Endothelial cell of umbilical vein (primary cell): Measurements from ENCODE around the gene WBP4. TPM values are rescaled to one million over a fixed set of nuclear protein-coding genes. Genes with fewer than 3 reads are reported as not detected.

Source experiments
- BruUV-seq: library from RNA; stranded (reverse); fragments of 400-500 nt; replicated peaks from 2 replicates; lab custom pipeline; 2021; lab: Mats Ljungman, UMichigan
- CTCF ChIA-PET: fragments of 300-600, 350-600 bp; sonication (Branson Sonifier 250); formaldehyde crosslinking; loops from one replicate; lab custom pipeline; 2021; ENCODE audit warnings: antibody characterized with exemption, inconsistent platforms; lab: Charles Lee
- POLR2A ChIA-PET: fragments of 300-600, 350-600 bp; sonication (Branson Sonifier 250); formaldehyde crosslinking; loops from one replicate; lab custom pipeline; 2021; ENCODE audit warnings: antibody characterized with exemption, inconsistent platforms; lab: Charles Lee
- DNase-seq: peaks from one replicate; pipeline ENCODE4 v3.0.0-alpha.2; 2011; ENCODE audit warnings: low read depth, low spot score
- FAIRE-seq: peaks from 2 replicates; lab custom pipeline; 2011; peaks lifted over from hg19 to GRCh38; lab: Jason Lieb, UNC
- H2AFZ ChIP-seq: 2 replicates; pipeline ENCODE4 v1.6.0; 2012; ENCODE audit warnings: low read depth, low read length, control low read depth, inconsistent platforms
- H3K27ac ChIP-seq: 2 replicates; pipeline ENCODE4 v1.5.1; 2011; ENCODE audit warnings: low read depth, mild to moderate bottlenecking, control low read depth, low read length, moderate library complexity; ENCODE audit not compliant: insufficient read depth
- H3K27me3 ChIP-seq, 2 experiments: 2 replicates each; pipeline versions ENCODE4 v1.6.0 to v1.6.1; 2011; ENCODE audit warnings: low read length in 2 of 2, mixed read lengths in 1 of 2; ENCODE audit not compliant: control insufficient read depth in 2 of 2, insufficient read depth in 2 of 2
- H3K36me3 ChIP-seq, 2 experiments: 2 replicates in 1 of 2; 3 replicates in 1 of 2; pipeline ENCODE4 v1.5.1; 2011; ENCODE audit warnings: low read length in 2 of 2, mild to moderate bottlenecking in 1 of 2, moderate library complexity in 1 of 2; ENCODE audit not compliant: control insufficient read depth in 2 of 2, insufficient read depth in 2 of 2; ENCODE audit errors: extremely low read depth in 1 of 2
- H3K4me1 ChIP-seq: 3 replicates; pipeline ENCODE4 v1.5.1; 2011; ENCODE audit warnings: mild to moderate bottlenecking, low read length; ENCODE audit not compliant: control insufficient read depth, insufficient read depth; ENCODE audit errors: extremely low read depth
- H3K4me2 ChIP-seq: 2 replicates; pipeline ENCODE4 v1.6.1; 2011; ENCODE audit warnings: low read length, control low read depth, mixed read lengths; ENCODE audit not compliant: insufficient read depth
- H3K4me3 ChIP-seq, 3 experiments: fragments of 200-600 bp in 1 of 3; sonication (generic), shearing (Covaris generic) in 1 of 3; replicated peaks in 1 of 3; 2 replicates each; pipeline ENCODE4 v1.5.1; 2011 to 2016; ENCODE audit warnings: control low read depth in 3 of 3, low read length in 3 of 3, mild to moderate bottlenecking in 2 of 3, inconsistent platforms in 1 of 3, low read depth in 1 of 3, moderate library complexity in 1 of 3; ENCODE audit not compliant: insufficient read depth in 1 of 3
- H3K79me2 ChIP-seq: 2 replicates; pipeline ENCODE4 v1.6.0; 2012; ENCODE audit warnings: low read length, inconsistent platforms; ENCODE audit not compliant: control insufficient read depth, insufficient read depth
- H3K9ac ChIP-seq: replicated peaks from 2 replicates; pipeline ENCODE3; 2011; ENCODE audit warnings: low read length, control low read depth; ENCODE audit not compliant: insufficient read depth; ENCODE audit errors: extremely low read depth
- H3K9me1 ChIP-seq: replicated peaks from 3 replicates; pipeline ENCODE4 v1.6.0; 2011; ENCODE audit warnings: mild to moderate bottlenecking, low read length; ENCODE audit not compliant: control insufficient read depth, insufficient read depth; ENCODE audit errors: extremely low read depth
- H3K9me3 ChIP-seq: replicated peaks from 2 replicates; pipeline ENCODE4 v1.5.1; 2012; ENCODE audit warnings: low read length, inconsistent platforms; ENCODE audit not compliant: control insufficient read depth, insufficient read depth
- H4K20me1 ChIP-seq: replicated peaks from 2 replicates; pipeline ENCODE3; 2011; ENCODE audit warnings: mild to moderate bottlenecking, low read length; ENCODE audit not compliant: control insufficient read depth, insufficient read depth; ENCODE audit errors: extremely low read depth
- EZH2 ChIP-seq: IDR thresholded peaks from 2 replicates; pipeline ENCODE4 v1.6.1; 2012; ENCODE audit warnings: borderline replicate concordance, low read depth, mild to moderate bottlenecking, moderate library complexity, low read length, inconsistent platforms; ENCODE audit not compliant: severe bottlenecking
- FOS ChIP-seq: IDR thresholded peaks from 2 replicates; pipeline ENCODE4 v1.6.1; 2011; ENCODE audit warnings: mild to moderate bottlenecking, low read length, moderate library complexity, borderline replicate concordance; ENCODE audit not compliant: insufficient read depth
- GATA2 ChIP-seq: IDR thresholded peaks from 2 replicates; pipeline ENCODE4 v1.7.0; 2011; ENCODE audit warnings: low read depth, mild to moderate bottlenecking, moderate library complexity, mixed read lengths, low read length; ENCODE audit not compliant: insufficient read length, insufficient read depth
- JUN ChIP-seq: IDR thresholded peaks from 2 replicates; pipeline ENCODE4 v1.6.1; 2011; ENCODE audit warnings: borderline replicate concordance, low read depth; ENCODE audit not compliant: insufficient read length, insufficient read depth
- MYC ChIP-seq: IDR thresholded peaks from one replicate; pipeline ENCODE4 v1.6.1; 2011; ENCODE audit warnings: mild to moderate bottlenecking, low read depth, low read length
- POLR2A ChIP-seq: IDR thresholded peaks from 2 replicates; pipeline ENCODE4 v1.6.1; 2012; ENCODE audit warnings: low read depth, mild to moderate bottlenecking, control low read depth, low read length
- POLR2AphosphoS5 ChIP-seq: IDR thresholded peaks from 2 replicates; pipeline ENCODE4 v1.6.1; 2012; ENCODE audit warnings: low read depth, mild to moderate bottlenecking, control low read depth, low read length, moderate library complexity; ENCODE audit not compliant: insufficient read depth
- dilution Hi-C: fragments of 300-500 bp; cut with MboI; formaldehyde crosslinking; loops from one replicate; pipeline ENCODE4 v1.15.0; 2019; ENCODE audit warnings: low sequenced_read_pairs; ENCODE audit not compliant: extremely low pct_ligation_motif_present
- intact Hi-C: fragments of 100-400 bp; cut with micrococcal nuclease; formaldehyde crosslinking; loops from one replicate; pipeline ENCODE4 v1.10.0; 2022
- polyA plus RNA-seq, 4 experiments: library from polyadenylated mRNA; depleted of rRNA in 3 of 4; stranded (reverse) in 3 of 4; unstranded in 1 of 4; fragments of >200 nt; gene quantifications; 2 replicates each; pipeline versions ENCODE4 v1.2.1 to v1.2.3, GENCODE V29; 2011 to 2012; ENCODE audit warnings: missing spikeins in 1 of 4
- total RNA-seq: library from RNA; stranded (reverse); gene quantifications from 2 replicates; pipeline ENCODE4 v1.2.3, GENCODE V29; 2021
- TF ChIP-seq, protein P1 (sequence below), 2 donors: IDR thresholded peaks; 1 replicate in 1 of 2; 2 replicates in 1 of 2; pipeline ENCODE4 v1.5.1; 2011; ENCODE audit warnings: low read length in 2 of 2, mild to moderate bottlenecking in 2 of 2, moderate library complexity in 2 of 2, control low read depth in 1 of 2, inconsistent platforms in 1 of 2, low read depth in 1 of 2; ENCODE audit not compliant: insufficient read depth in 1 of 2; ENCODE audit errors: extremely low read depth in 1 of 2
- TF ChIP-seq, protein P2 (sequence below): IDR thresholded peaks from 2 replicates; pipeline ENCODE4 v1.6.1; 2011; ENCODE audit not compliant: insufficient read depth, insufficient read length

The WBP4 gene
- total and polyA plus RNA-seq, 2 donors (not counting 3 experiments of a cell fraction or from before 2014, with no cell fraction given), result 4.3 to 14.8 TPM

DNA sequence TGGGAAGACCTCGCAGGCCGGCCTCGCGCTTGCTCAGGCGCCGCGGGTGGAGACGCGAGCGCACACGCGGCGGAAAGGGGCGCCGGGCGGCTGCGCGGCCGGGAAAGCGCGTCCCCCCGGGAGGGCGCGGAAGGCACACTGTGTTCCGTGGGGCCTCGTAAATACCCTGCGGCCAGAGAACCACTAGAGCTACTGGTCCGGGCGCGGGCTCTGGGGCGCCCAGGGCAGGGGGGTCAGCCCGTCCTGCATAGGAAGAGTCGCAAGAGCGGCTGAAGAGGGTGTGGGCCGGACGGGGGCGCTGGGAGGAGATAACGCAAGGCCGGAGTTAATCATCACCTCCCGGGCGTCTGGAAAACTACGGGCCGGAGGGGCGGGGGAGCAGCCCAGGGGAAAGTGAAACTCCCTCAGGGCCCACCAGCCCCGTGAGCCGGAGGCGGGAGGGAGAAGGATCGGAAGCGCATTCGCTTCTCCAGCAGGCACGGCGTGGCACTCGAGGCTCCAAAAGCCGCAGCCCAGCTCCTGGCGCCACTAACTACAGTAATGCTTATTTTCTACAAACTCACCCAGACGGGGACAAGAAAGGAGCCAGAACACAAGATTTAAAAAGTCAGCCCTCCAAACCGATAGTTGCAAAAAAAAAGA lies 1.1 kb upstream of the WBP4 start:
- no peak for FAIRE-seq

More for the DNA sequence above, 1.1 kb upstream of the WBP4 start:
- H3K4me1 ChIP-seq, result peaks cover 44% of the 10 kb centered on the region
- peaks cover 60% of the 10 kb centered on the region for H3K79me2 ChIP-seq
- ChIA-PET POLR2A (interaction anchor here (1.0 to 1.2 kb wide), 3 partner anchors 10 to 172 kb away, joined by 4 to 5 read pairs (median 4); no protein-coding TSS in a partner anchor), CTCF (interaction anchor here (0.9 to 2.3 kb wide), 8 partner anchors 14 to 239 kb away, joined by 3 to 8 read pairs (median 5); partner anchors contain the start of gene ELF1)
- DNase-seq, result peak; percentile 90
- H2AFZ ChIP-seq, result peak overlapping the region; percentile 37
- dilution Hi-C loops, result no loop called here
- H3K27me3 ChIP-seq, result no peaks in the 10 kb centered on the region
- H3K9ac ChIP-seq, result peak overlapping the region; percentile 93
- H3K4me2 ChIP-seq, result peak overlapping the region; percentile 94
- TF ChIP-seq EZH2, result no peak
- TF ChIP-seq FOS, result no peak
- TF ChIP-seq, protein P1, sequence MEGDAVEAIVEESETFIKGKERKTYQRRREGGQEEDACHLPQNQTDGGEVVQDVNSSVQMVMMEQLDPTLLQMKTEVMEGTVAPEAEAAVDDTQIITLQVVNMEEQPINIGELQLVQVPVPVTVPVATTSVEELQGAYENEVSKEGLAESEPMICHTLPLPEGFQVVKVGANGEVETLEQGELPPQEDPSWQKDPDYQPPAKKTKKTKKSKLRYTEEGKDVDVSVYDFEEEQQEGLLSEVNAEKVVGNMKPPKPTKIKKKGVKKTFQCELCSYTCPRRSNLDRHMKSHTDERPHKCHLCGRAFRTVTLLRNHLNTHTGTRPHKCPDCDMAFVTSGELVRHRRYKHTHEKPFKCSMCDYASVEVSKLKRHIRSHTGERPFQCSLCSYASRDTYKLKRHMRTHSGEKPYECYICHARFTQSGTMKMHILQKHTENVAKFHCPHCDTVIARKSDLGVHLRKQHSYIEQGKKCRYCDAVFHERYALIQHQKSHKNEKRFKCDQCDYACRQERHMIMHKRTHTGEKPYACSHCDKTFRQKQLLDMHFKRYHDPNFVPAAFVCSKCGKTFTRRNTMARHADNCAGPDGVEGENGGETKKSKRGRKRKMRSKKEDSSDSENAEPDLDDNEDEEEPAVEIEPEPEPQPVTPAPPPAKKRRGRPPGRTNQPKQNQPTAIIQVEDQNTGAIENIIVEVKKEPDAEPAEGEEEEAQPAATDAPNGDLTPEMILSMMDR (IDR thresholded peaks at IDR 0.05; ENCODE audit: extremely low read depth in 1 of 2, insufficient read depth in 1 of 2, low read depth in 1 of 2, low read length in 2 of 2), result peak; percentile 11 to 40
- TF ChIP-seq GATA2, result peak; percentile 15
- TF ChIP-seq, protein P2, sequence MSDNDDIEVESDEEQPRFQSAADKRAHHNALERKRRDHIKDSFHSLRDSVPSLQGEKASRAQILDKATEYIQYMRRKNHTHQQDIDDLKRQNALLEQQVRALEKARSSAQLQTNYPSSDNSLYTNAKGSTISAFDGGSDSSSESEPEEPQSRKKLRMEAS, result no peak
- peak; percentile 30 for TF ChIP-seq POLR2A
- TF ChIP-seq JUN, result no peak
- TF ChIP-seq POLR2AphosphoS5, result peak; percentile 45
- TF ChIP-seq MYC, result no peak
- no peaks in the 10 kb centered on the region for H3K36me3 ChIP-seq
- no peaks in the 10 kb centered on the region for H4K20me1 ChIP-seq
- peak overlapping the region; percentile 56 to 96 (median 71) for H3K4me3 ChIP-seq
- no peaks in the 10 kb centered on the region for H3K9me1 ChIP-seq
- BruUV-seq, result TSS peak; percentile 27
- H3K27ac ChIP-seq, result peak overlapping the region; percentile 93
- intact Hi-C loops, result loop anchor here (1.0 to 10.0 kb wide), 7 partner anchors 72 to 902 kb away; partner anchors contain the start of genes KBTBD6, MRPS31, NAA16 and VWA8
- H3K9me3 ChIP-seq, result no peaks in the 10 kb centered on the region
